ENCODE measurements around the gene OR6T1. TPM values are rescaled to one million over a fixed set of nuclear protein-coding genes. Genes with fewer than 3 reads are reported as not detected.

OR6T1 gene
- total RNA-seq, 1 donor from 2014 or later, result not detected

DNA sequence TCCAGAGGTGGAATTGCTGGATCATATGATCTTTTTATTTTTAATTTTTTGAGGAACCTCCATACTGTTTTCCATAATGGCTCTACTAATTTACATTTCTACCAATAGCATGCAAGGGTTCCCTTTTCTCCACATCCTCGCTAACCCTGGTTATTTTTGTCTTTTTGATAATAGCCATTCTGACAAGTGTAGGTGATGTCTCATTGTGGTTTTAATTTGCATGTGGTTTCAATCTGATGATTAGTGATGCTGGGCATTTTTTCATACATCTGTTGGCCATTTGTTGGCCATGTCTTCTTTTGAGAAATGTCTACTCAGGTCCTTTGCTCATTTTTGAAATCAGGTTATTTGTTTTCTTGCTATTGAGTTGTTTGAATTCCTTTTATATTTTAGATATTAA lies 19.6 kb downstream of the OR6T1 start:
- no peak overlapping the region for H3K27ac Mint-ChIP-seq (ENCODE audit: unreplicated experiment)
- H3K36me3 Mint-ChIP-seq (ENCODE audit: unreplicated experiment), result no peaks in the 10 kb centered on the region
- no peaks in the 10 kb centered on the region for H3K9me3 Mint-ChIP-seq (ENCODE audit: unreplicated experiment)
- H3K4me3 Mint-ChIP-seq (ENCODE audit: unreplicated experiment), result no peak overlapping the region
- TF ChIP-seq, protein P1, sequence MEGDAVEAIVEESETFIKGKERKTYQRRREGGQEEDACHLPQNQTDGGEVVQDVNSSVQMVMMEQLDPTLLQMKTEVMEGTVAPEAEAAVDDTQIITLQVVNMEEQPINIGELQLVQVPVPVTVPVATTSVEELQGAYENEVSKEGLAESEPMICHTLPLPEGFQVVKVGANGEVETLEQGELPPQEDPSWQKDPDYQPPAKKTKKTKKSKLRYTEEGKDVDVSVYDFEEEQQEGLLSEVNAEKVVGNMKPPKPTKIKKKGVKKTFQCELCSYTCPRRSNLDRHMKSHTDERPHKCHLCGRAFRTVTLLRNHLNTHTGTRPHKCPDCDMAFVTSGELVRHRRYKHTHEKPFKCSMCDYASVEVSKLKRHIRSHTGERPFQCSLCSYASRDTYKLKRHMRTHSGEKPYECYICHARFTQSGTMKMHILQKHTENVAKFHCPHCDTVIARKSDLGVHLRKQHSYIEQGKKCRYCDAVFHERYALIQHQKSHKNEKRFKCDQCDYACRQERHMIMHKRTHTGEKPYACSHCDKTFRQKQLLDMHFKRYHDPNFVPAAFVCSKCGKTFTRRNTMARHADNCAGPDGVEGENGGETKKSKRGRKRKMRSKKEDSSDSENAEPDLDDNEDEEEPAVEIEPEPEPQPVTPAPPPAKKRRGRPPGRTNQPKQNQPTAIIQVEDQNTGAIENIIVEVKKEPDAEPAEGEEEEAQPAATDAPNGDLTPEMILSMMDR (IDR thresholded peaks at IDR 0.05; ENCODE audit: partially characterized antibody, unreplicated experiment), result no peak
- no peaks in the 10 kb centered on the region for H3K4me1 Mint-ChIP-seq (ENCODE audit: low read depth, unreplicated experiment)
- DNase-seq, result no peak
- no peaks in the 10 kb centered on the region for H3K27me3 Mint-ChIP-seq (ENCODE audit: unreplicated experiment)

GRCh38 chr11:123920943-123921342 lies 22.7 kb downstream of the OR6T1 start:
- no peaks in the 10 kb centered on the region for H3K9me3 Mint-ChIP-seq (ENCODE audit: unreplicated experiment)
- DNase-seq, result no peak

DNA sequence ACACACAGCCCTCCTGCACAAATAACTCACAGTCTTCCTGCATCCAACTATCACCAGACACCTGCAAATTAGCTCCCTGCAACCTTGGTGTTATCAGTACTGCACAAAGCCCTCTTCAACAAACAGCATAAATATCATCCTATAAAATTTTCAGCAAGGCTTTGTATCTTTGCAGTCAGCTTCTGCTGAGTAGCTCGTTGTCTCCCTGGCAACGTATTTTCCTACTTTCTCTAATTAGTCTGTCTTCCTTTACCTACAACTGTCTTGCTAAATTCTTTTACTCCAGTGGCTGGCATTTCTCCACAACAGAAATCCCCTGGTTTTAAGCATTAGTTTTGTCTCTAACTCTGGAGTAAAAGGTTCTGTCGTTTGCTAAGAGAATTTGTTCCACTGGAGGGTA lies 37.8 kb downstream of the OR6T1 start:
- Mint-ChIP-seq H3K36me3 (ENCODE audit: unreplicated experiment) (no peaks in the 10 kb centered on the region), H3K4me3 (ENCODE audit: unreplicated experiment) (no peak overlapping the region), H3K4me1 (ENCODE audit: low read depth, unreplicated experiment) (peaks cover 9% of the 10 kb centered on the region), H3K9me3 (ENCODE audit: unreplicated experiment) (no peaks in the 10 kb centered on the region), H3K27me3 (ENCODE audit: unreplicated experiment) (no peaks in the 10 kb centered on the region), H3K27ac (ENCODE audit: unreplicated experiment) (no peak overlapping the region)
- no peak for DNase-seq
- TF ChIP-seq, protein P1 (IDR thresholded peaks at IDR 0.05; ENCODE audit: partially characterized antibody, unreplicated experiment), result no peak

More at GRCh38 chr11:123920943-123921342, 22.7 kb downstream of the OR6T1 start:
- no peaks in the 10 kb centered on the region for H3K36me3 Mint-ChIP-seq (ENCODE audit: unreplicated experiment)
- H3K27ac Mint-ChIP-seq (ENCODE audit: unreplicated experiment), result no peak overlapping the region
- no peaks in the 10 kb centered on the region for H3K27me3 Mint-ChIP-seq (ENCODE audit: unreplicated experiment)
- H3K4me3 Mint-ChIP-seq (ENCODE audit: unreplicated experiment), result no peak overlapping the region
- TF ChIP-seq, protein P1 (IDR thresholded peaks at IDR 0.05; ENCODE audit: partially characterized antibody, unreplicated experiment), result no peak
- H3K4me1 Mint-ChIP-seq (ENCODE audit: low read depth, unreplicated experiment), result no peaks in the 10 kb centered on the region

- H3K27ac Mint-ChIP-seq (ENCODE audit: unreplicated experiment), result no peak overlapping the region
- H3K36me3 Mint-ChIP-seq (ENCODE audit: unreplicated experiment), result no peaks in the 10 kb centered on the region
- H3K4me1 Mint-ChIP-seq (ENCODE audit: low read depth, unreplicated experiment), result peaks cover 9% of the 10 kb centered on the region
- TF ChIP-seq, protein P1 (IDR thresholded peaks at IDR 0.05; ENCODE audit: partially characterized antibody, unreplicated experiment), result no peak
- no peak for DNase-seq
- no peaks in the 10 kb centered on the region for H3K9me3 Mint-ChIP-seq (ENCODE audit: unreplicated experiment)
- no peak overlapping the region for H3K4me3 Mint-ChIP-seq (ENCODE audit: unreplicated experiment)
- H3K27me3 Mint-ChIP-seq (ENCODE audit: unreplicated experiment), result no peaks in the 10 kb centered on the region
These were observed 38.7 kb downstream of the OR6T1 start for GRCh38 chr11:123904932-123905331.

DNA sequence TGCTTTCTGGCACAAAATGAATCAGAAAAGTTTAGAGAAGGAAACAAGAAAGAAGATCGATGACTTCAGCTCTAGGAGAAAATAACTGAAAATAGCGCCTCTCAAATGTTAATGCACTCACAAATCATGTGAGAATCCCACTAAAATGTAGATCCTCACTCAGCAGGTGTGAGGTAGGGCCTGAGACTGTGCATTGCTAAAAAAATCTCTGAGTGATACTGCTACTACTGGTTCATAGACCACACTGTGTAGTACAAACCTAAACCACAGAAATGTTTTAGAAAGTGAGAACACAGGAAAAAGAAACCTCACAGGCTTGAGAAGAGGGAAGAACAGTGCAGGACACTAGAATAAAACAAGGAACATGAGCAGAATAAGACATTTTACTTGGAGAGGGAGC lies 39.7 kb downstream of the OR6T1 start:
- Mint-ChIP-seq H3K9me3 (ENCODE audit: unreplicated experiment) (no peaks in the 10 kb centered on the region), H3K4me3 (ENCODE audit: unreplicated experiment) (no peak overlapping the region), H3K36me3 (ENCODE audit: unreplicated experiment) (no peaks in the 10 kb centered on the region), H3K27ac (ENCODE audit: unreplicated experiment) (no peak overlapping the region), H3K27me3 (ENCODE audit: unreplicated experiment) (no peaks in the 10 kb centered on the region), H3K4me1 (ENCODE audit: low read depth, unreplicated experiment) (peaks cover 9% of the 10 kb centered on the region)
- DNase-seq, result no peak
- TF ChIP-seq, protein P1 (IDR thresholded peaks at IDR 0.05; ENCODE audit: partially characterized antibody, unreplicated experiment), result no peak
